ENCODE results near the gene SH3BGRL2.

DNA sequence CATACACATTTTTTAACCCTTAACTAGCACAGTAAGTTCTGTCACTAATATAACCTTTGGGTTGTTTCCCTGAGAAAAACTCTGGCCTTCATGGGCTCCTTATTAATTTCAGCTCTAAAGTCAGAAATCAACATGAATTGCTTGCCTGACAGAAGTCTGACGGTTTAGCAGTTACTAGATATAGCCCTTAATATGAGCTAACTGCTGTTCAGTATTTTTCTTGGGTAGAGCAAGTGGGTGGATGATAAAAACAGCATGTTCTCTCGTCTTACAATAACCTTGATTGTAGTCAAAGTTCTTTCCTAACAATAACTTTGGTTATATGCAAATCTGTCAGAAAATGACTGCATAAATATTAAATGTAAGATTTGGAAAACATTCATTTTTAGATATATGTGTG, 81.0 kb downstream of the SH3BGRL2 start:
- TF ChIP-seq, protein P1, sequence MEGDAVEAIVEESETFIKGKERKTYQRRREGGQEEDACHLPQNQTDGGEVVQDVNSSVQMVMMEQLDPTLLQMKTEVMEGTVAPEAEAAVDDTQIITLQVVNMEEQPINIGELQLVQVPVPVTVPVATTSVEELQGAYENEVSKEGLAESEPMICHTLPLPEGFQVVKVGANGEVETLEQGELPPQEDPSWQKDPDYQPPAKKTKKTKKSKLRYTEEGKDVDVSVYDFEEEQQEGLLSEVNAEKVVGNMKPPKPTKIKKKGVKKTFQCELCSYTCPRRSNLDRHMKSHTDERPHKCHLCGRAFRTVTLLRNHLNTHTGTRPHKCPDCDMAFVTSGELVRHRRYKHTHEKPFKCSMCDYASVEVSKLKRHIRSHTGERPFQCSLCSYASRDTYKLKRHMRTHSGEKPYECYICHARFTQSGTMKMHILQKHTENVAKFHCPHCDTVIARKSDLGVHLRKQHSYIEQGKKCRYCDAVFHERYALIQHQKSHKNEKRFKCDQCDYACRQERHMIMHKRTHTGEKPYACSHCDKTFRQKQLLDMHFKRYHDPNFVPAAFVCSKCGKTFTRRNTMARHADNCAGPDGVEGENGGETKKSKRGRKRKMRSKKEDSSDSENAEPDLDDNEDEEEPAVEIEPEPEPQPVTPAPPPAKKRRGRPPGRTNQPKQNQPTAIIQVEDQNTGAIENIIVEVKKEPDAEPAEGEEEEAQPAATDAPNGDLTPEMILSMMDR (IDR thresholded peaks at IDR 0.05): no peak
- TF ChIP-seq POLR2A (IDR thresholded peaks at IDR 0.05): no peak
